GM18867 (cell line): ENCODE measurements around the gene WWOX.
"Not testable (repeated sequence)": the region's sequence is repeated elsewhere in the genome, so short reads cannot be mapped to it uniquely, and the experiment has no call there.

Experiments used
- ATAC-seq: cut with Tn5 transposase; IDR thresholded peaks from one replicate; pipeline ENCODE4 v1.9.1; 2021; ENCODE audit warnings: mild to moderate bottlenecking, moderate library complexity; ENCODE audit not compliant: unreplicated experiment

The WWOX gene

DNA sequence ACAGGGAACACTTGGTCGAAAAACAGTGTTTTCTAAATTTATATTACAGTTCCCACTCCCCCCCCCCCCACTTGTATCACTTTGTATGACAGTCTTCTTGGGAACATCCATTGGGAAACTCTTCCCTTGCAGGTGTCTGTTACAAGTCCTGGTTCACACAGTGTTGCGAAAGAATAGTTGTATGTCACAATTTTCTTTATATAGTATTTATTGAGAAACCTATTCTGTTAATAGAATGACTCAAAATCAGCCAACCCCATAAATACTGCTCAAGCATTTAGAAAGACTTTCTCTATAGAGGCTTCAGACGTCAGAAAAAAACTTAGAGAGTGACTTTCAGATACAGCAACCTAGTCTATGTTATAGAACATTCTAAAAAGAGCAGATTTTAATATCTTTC is 414.4 kb downstream of the WWOX start:
- ATAC-seq: no peak

- ATAC-seq: not testable (repeated sequence)
Observed at GRCh38 chr16:78514888-78515287, 415.4 kb downstream of the WWOX start.

- ATAC-seq: no peak
Observed at GRCh38 chr16:78515421-78515820, 416.0 kb downstream of the WWOX start.

- ATAC-seq: no peak
Observed at GRCh38 chr16:78516006-78516736, 416.7 kb downstream of the WWOX start.

DNA sequence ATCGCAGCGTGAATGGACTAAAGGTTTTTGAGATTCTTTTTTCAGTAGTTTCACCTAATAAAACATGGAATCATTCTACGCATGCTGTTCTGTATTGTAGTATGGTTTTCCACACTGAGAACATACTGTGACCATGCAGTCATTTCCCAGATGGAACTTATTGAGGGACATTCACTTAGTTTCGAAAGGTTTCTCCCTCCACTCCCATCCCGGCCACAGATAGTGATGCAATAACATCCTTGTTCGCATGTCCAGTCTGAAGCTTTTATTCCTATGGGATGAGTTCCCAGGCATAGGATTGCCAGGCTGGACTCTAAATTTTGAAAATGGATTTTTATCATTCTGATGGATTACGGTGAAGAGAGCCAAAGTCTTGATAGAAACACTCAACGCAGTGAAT is 420.4 kb downstream of the WWOX start:
- no peak for ATAC-seq

DNA sequence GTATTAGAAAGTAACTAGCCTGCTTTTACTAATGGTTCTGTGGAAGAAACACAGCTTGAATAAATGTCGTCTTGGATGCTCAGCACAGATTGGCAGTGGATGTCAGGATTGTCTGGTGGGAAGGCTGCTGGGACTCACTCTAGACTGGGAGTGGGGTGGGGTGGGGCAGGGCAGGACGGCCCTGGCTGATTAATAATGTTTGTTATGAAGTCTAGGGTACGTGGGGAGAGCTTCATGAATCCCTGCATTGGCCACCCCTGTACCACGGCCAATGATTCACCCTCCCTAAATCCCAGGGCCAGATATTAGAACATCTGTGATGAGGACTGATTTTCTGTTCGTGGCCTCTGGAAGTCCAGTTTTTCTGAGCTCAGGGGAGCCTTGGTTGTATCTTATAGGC is 421.0 kb downstream of the WWOX start:
- no peak for ATAC-seq

DNA sequence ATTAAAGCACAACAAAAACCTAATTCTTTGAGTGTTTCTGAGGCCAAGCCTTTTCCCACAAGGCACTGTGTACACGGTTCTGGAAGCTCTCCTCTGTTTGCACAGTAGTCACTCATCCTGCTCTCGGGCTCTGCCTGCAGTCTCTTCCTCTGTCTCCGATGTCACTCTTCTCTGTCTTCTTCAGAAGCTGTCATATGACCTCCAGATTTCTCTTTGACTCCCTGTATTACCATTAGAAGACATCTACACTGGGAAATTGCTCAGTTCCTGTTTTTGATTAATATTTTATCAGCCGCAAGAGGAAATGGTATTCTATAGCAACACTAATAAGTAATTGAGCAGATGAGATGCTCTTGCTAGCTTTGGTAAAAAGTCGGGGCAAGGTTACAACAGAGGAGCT is 422.9 kb downstream of the WWOX start:
- ATAC-seq: no peak

- ATAC-seq: no peak
Observed at GRCh38 chr16:78523212-78523985, 423.9 kb downstream of the WWOX start.

GRCh38 chr16:78524066-78524595 is 424.7 kb downstream of the WWOX start:
- no peak for ATAC-seq

DNA sequence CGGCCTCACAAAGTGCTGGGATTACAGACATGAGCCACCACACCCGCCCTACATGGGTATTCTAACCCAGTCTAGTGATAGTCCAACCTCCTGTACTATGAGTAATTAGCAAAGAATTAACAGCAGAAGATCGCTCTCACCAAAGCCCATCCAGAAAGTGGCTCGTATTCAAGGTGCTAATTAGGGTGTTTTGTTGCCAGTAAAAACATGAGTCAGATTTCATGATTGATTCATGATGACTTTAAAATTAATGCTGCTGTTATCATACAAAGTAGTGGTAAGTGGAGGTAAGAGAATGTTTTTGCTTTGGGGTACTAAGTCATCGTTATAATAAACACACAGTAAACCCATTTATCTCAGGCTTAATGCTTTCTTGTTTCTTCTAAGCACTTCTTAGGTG is 428.8 kb downstream of the WWOX start:
- no peak for ATAC-seq

- no peak for ATAC-seq
Observed at GRCh38 chr16:78529881-78530280, 430.4 kb downstream of the WWOX start.

DNA sequence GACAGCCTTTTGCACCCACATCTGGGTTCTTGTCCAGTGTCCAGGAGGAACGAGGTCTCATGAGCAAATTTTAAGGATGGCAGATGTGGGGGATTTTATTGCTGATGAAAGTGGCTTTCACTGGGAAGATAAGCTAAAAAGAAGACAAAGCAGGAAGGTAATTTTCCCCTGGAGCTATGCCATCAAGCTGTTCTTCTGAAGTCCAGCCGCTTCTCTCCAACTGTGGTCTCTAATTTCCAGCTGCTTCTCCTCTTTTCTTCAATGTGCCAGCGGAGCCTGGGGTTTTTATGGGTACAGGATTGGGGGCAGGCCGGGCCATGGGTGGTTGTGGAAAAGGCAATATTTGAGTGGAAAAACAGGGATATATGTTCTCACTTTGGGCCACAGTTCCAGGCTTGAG is 430.8 kb downstream of the WWOX start:
- no peak for ATAC-seq

DNA sequence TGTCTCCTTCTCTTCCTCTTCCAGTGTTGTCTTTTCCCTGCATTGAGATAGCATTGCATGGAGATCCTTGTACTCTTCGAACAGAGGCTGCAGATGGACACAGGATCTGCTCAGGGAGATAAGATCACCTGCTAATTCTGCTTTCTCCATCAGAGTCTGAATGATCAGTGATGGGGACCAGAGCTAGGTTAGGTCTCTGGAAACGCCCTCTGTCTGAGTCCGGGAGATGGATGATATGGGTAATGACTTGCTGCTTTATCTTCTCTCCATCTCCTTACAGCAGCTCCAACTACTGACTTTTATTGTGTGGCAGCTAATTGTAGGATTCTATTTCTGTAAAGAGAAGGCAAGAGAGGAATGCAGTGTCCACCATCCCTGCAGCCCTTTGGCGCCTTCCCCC is 435.6 kb downstream of the WWOX start:
- no peak for ATAC-seq

DNA sequence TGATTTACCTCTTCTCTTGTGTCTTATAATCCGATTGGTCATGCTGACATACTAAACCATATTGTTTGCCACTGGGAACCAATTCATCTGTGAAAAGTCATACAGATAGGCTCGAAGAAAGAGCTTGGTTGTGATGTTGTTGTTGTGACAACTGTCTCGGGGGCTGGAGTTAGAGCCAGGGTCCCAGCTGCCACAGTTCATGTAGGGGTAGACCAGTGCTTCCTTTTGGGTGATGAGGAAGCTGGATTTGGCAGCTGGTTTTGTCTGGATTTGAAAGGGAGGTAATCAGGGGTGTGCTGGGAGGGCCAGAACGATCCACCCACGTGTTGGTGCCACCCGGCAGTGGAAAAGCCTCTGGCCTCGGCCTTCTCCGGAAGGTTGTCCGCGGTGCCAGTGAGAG is 438.1 kb downstream of the WWOX start:
- ATAC-seq: no peak

- ATAC-seq: no peak
Observed at GRCh38 chr16:78538292-78538691, 438.8 kb downstream of the WWOX start.

DNA sequence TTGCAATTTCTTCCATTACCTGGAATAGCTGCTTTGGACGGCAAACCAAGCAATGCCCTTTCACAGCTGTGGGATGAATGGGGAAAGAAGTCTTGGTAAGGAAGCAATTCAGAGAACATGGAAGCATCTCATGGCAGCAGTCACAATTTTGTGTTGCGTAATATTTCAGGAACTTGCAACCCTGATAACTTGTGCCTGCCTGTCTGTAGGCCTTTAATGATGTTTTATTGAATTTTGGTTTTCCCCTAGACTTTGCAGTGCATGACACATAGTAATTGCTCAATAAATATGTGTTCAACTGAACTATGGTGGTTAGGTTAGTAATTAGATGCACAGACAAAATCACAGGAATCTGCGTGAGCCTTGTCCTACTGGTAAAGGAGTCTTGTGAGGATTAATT is 439.5 kb downstream of the WWOX start:
- no peak for ATAC-seq

DNA sequence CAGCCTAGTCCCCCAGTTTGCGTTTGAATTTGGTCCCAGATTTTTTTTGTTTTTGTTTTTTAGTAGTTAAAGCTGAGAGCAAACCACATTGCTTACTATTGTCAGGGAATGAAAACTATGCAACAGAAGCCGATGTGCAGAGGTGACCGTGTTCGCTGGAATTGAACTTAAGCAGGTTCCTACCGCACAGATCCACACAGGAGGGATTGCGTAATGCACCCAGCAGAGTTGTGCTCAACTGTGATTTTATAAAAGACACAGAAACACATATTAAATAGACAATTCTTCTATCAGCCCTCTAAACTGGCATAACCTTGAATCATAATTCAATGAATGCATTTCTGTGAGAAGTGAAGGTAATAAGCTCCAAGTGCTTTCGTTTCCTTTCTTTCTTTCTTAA is 443.0 kb downstream of the WWOX start:
- ATAC-seq: no peak

GRCh38 chr16:78543023-78543422 is 443.6 kb downstream of the WWOX start:
- ATAC-seq: no peak

DNA sequence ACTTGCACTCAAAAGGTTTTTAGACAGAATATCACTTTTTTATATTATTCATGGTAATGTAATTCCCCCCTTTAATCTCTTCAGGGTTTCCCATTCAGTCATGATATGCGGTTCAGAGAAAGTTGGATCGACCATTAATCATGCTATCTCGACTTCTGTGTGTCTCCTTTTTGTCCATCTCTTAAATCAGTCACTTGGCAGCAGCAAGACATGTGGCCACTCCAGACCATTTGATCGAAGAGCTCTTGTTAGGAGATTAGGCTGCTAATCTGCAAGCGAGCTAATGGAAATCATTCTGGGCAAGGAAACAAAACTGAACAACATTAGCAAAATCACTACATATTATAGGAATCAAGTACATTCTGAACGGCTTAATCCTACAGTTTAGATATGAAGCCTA is 449.9 kb downstream of the WWOX start:
- no peak for ATAC-seq

DNA sequence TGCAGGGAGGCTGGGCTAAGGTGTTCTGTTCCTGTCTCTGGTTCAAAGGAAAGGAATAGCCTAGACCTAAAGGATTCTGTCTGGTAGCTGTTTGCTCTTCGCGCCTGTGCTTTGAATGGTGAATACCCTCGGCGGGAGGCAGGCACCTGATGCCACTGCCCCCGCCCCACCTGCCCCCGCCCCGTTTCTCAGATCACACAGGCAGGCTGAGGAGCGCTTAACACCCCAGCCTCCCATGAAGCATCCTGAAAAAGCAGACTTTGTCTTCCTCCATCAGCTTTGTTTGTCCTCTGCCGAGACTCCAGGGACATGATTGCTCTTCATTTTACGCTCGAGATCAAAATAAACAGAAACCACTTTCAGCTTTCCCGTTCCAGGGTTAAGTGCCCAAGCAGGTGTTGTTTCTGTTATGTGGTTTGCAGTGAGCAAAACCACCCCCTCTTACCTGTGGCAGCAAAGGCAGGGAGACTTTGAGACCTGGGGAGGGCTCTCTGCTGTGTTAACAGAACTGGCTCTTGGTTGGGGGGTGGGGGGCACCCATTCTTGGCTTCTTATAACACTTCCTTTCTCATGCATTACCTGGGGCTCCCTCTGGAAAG is 452.1 kb downstream of the WWOX start:
- ATAC-seq: no peak

DNA sequence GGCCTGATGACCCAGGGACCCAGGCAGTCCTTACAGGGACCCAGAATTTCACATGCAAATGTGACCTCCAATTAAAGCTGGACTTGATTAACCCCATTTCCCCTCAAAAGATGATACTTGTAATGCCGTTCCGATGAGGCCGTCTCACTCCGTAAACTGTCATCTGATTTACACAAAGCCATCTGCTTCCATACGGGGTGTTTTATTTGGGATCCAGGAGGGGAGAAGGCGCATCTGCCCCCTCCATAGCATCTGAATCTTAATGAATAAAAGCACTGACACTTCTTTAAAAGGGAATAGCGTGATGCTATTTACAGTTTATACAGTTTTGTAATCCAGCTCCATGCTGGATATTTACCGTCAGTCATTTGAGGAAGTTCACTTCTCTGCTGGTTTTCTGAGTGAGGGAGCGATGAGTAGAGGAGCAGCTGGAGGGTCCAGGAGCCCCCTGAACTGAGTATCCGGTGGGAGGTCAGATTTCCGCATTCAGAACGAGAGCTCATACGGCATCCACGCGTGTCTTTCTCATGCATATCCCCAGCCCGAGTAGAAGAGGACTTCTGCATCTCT is 452.7 kb downstream of the WWOX start:
- ATAC-seq: no peak

- ATAC-seq: no peak
Observed at GRCh38 chr16:78552716-78553115, 453.3 kb downstream of the WWOX start.
